ENCODE data around the gene CISD1. TPM values are rescaled to one million over a fixed set of nuclear protein-coding genes. Genes with fewer than 3 reads are reported as not detected.
"Not testable (repeated sequence)": the region's sequence is repeated elsewhere in the genome, so short reads cannot be mapped to it uniquely, and the experiment has no call there.

CISD1 gene
- 15.1 to 16.9 TPM (median 15.4 TPM) in 3 replicates for total RNA-seq

GRCh38 chr10:58268946-58269781 is at the start of gene CISD1:
TSS of gene CISD1 (plus strand) at chr10:58269162. CDS start at chr10:58269274, 112 bp downstream.
- peak within 1 kb of the TSS; percentile 95 for H3K4me3 Mint-ChIP-seq
- DNase-seq (ENCODE audit: low spot score in 2 of 2, unreplicated experiment in 2 of 2): peak; percentile 94 to 95
- no peaks in the 10 kb centered on the region for H3K9me3 Mint-ChIP-seq
- peak within 1 kb of the TSS; percentile 98 for H3K27ac Mint-ChIP-seq
- no peaks in the 10 kb centered on the region for H3K27me3 Mint-ChIP-seq (ENCODE audit: low read depth)
- no peak for TF ChIP-seq CTCF (IDR thresholded peaks at IDR 0.05; ENCODE audit: unreplicated experiment)
- no peaks in the 10 kb centered on the region for H3K36me3 Mint-ChIP-seq
- H3K4me1 Mint-ChIP-seq: peaks cover 34% of the 10 kb centered on the region

- no peak for DNase-seq (ENCODE audit: low spot score in 2 of 2, unreplicated experiment in 2 of 2)
- H3K27ac Mint-ChIP-seq: no peak overlapping the region
- H3K9me3 Mint-ChIP-seq: no peaks in the 10 kb centered on the region
- H3K27me3 Mint-ChIP-seq (ENCODE audit: low read depth): no peaks in the 10 kb centered on the region
- no peak overlapping the region for H3K4me3 Mint-ChIP-seq
- TF ChIP-seq CTCF (IDR thresholded peaks at IDR 0.05; ENCODE audit: unreplicated experiment): no peak
- peaks cover 12% of the 10 kb centered on the region for H3K4me1 Mint-ChIP-seq
- peaks cover 2% of the 10 kb centered on the region for H3K36me3 Mint-ChIP-seq
Measured at GRCh38 chr10:58219875-58220274, 49.1 kb upstream of the CISD1 start.

DNA sequence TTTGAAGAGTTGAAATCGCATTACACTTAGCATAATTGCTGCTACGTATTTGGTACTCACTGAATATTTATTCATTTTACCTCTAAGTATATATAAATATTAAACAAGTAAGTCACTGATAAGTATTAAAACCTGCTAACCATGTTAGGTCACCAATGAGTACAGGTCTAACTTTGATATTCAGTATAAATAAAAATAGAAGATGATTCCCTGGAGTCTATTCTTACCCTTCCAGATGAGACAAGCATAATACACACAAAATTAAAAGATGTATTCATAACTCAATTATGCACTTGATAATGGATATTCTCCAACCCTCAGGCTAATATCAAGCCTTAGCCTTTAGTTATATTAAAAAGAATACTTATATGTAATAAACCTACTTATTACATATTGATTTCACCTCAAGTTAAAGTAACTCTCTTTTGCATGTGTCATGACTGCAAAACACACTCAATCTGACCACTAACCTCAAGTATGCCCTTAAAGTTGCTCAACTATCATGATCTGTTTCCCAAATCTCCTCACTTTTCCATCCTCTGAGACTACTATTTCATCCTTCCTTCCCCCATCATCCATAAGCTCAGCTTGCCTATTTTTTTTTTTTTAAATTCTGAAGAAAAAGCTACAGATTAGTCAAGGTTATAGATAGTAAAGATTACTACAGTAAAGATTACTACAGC is 48.1 kb upstream of the CISD1 start:
- no peaks in the 10 kb centered on the region for H3K27me3 Mint-ChIP-seq (ENCODE audit: low read depth)
- no peak overlapping the region for H3K27ac Mint-ChIP-seq
- no peak for DNase-seq (ENCODE audit: low spot score in 2 of 2, unreplicated experiment in 2 of 2)
- H3K9me3 Mint-ChIP-seq: no peaks in the 10 kb centered on the region
- no peak overlapping the region for H3K4me3 Mint-ChIP-seq
- peaks cover 13% of the 10 kb centered on the region for H3K4me1 Mint-ChIP-seq
- no peaks in the 10 kb centered on the region for H3K36me3 Mint-ChIP-seq
- TF ChIP-seq CTCF (IDR thresholded peaks at IDR 0.05; ENCODE audit: unreplicated experiment): no peak

DNA sequence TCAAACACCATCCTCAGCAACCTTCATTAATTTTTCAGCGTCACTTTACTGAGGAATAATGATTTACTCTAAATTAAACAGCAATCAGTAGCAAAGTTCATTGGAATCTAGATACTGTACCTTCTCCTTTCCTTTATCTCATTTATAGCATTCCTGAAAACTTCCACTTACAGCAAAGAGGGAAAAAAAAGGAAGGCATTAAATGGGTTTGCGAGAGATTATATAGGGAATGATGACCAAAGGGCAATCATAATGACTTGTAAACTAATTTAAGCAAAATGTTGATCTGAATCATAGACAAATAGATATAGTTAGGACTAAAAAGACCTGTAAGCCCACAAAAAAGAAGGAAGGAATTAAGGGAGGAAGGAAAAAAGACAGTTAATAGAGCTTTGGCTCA is 43.3 kb upstream of the CISD1 start:
- H3K36me3 Mint-ChIP-seq: peaks cover 15% of the 10 kb centered on the region
- DNase-seq (ENCODE audit: low spot score in 2 of 2, unreplicated experiment in 2 of 2): no peak
- no peak overlapping the region for H3K27ac Mint-ChIP-seq
- no peaks in the 10 kb centered on the region for H3K27me3 Mint-ChIP-seq (ENCODE audit: low read depth)
- no peak overlapping the region for H3K4me3 Mint-ChIP-seq
- H3K9me3 Mint-ChIP-seq: peaks cover 4% of the 10 kb centered on the region
- peaks cover 2% of the 10 kb centered on the region for H3K4me1 Mint-ChIP-seq
- TF ChIP-seq CTCF (IDR thresholded peaks at IDR 0.05; ENCODE audit: unreplicated experiment): no peak

DNA sequence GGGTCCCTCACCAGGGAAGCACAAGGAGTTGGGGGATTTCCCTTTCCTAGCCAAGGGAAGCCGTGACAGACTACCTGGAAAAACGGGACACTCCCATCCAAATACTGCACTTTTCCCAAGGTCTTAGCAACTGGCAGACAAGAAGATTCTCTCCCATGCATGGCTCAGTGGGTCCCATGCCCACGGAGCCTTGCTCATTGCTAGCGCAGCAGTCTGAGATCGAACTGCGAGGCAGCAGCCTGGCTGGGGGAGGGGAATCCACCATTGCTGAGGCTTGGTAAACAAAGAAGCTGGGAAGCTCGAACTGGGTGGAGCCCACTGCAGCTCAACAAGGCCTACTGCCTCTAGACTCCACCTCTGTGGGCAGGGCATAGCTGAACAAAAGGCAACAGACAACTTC is 39.1 kb upstream of the CISD1 start:
- H3K27me3 Mint-ChIP-seq (ENCODE audit: low read depth); DNase-seq (ENCODE audit: low spot score in 2 of 2, unreplicated experiment in 2 of 2); H3K4me1 Mint-ChIP-seq; H3K4me3 Mint-ChIP-seq; H3K27ac Mint-ChIP-seq: not testable (repeated sequence)
- peaks cover 57% of the 10 kb centered on the region for H3K36me3 Mint-ChIP-seq
- peaks cover 39% of the 10 kb centered on the region for H3K9me3 Mint-ChIP-seq
